Right cardiac atrium (tissue), 5 donors: ENCODE measurements around the gene CYTH1. TPM values are rescaled to one million over a fixed set of nuclear protein-coding genes. Genes with fewer than 3 reads are reported as not detected.
A peak's percentile ranks its signal among the peaks of the same experiment; 100 is the strongest.

Source experiments
- ATAC-seq, 2 donors: fragments of 200-7000 bp; cut with Tn5 transposase; one replicate each; pipeline versions ENCODE4 v1.8.0 to v1.9.1; 2020; ENCODE audit warnings: moderate library complexity in 2 of 2, mild to moderate bottlenecking in 1 of 2
- DNase-seq, 3 donors: peaks; one replicate each; pipeline ENCODE4 v3.0.0-alpha.2; 2020
- H3K27ac ChIP-seq: one replicate; pipeline ENCODE4 v1.5.1; 2013; ENCODE audit warnings: mild to moderate bottlenecking, low read length, control low read depth, moderate library complexity
- H3K27me3 ChIP-seq: one replicate; pipeline ENCODE4 v1.6.1; 2013; ENCODE audit not compliant: control insufficient read depth, insufficient read depth
- H3K4me1 ChIP-seq: one replicate; pipeline ENCODE4 v1.6.1; 2013; ENCODE audit warnings: low read length; ENCODE audit not compliant: control insufficient read depth, insufficient read depth
- H3K4me3 ChIP-seq: one replicate; pipeline ENCODE4 v1.5.1; 2013; ENCODE audit warnings: low read length, control low read depth
- H3K9me3 ChIP-seq: one replicate; pipeline ENCODE4 v1.6.1; 2013; ENCODE audit warnings: low read length; ENCODE audit not compliant: control insufficient read depth
- WGBS: extraction: QIAGEN DNeasy Blood & Tissue Kit; methylation state at CpG from one replicate; pipeline ENCODE4 v1.1.7; 2013; 5-methylcytosine and 5-hydroxymethylcytosine counted together
- intact Hi-C, 4 donors: fragments of 100-400 bp; cut with DNase I; formaldehyde crosslinking; loops; one replicate each; pipeline versions ENCODE4 v1.11.0 to v1.14.0; 2022 to 2023
- polyA plus RNA-seq: library from polyadenylated mRNA; stranded (reverse); fragments of 200-250 nt; gene quantifications from one replicate; pipeline ENCODE4 v1.2.3, GENCODE V29; 2013
- total RNA-seq, 4 donors: library from RNA; stranded (reverse); fragmentation: NEBNext Ultra II Directional; extraction: Animal tissue kit (Norgen Biotek cat#: 25700); gene quantifications; one replicate each; pipeline ENCODE4 v1.2.1, GENCODE V29; 2021
- donor health status: healthy with polysubstance abuse.
- donor health status: DM: no; HTN: yes; CAD: no.
- donor health status: DM: no; HTN: no; CAD: no.
- donor health status: DM: no; HTN: yes; CAD: no; lungs with severe emphysema.
- donor health status: DM: yes; HTN: yes; CAD: no.

CYTH1 gene
- total and polyA plus RNA-seq, 5 donors: 22.5 to 39.1 (median 36.0) TPM

DNA sequence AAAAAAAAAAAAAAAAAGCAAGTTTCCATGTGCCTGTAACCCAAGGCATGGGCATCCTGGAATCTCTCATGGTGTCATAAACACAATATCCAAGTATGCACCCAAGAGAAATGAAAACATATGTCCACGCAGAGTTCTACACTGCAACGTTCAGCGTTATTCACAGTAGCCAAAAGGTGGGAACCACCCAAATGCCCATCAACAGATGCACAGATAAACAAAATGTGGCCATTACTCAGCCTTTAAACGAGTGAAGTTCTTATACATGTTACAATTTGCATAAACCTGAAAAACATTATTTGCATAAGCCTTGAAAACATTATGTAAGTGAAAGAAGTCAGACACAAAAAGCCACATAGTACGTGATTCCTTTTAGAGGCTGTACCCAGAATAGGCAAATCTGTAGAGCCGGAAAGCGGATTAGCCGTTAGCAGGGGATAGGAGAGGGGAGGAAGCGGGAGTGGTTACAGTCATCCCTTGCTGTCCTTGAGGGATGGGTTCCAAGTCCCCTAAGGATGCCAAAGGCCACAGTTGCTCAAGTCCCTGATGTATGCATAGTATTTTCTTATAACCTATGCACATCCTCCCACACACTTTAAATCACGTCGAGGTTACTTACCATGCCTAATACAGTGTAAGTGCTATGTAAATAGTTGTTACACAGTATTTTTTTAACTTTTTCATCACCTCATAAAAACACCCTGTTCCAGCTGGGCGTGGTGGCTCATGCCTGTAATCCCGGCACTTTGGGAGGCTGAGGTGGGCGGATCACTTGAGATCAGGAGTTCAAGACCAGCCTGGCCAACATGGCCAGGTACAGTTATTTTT, 157.5 kb downstream of the CYTH1 start:
- DNase-seq (peak in 1 of 3 donors; percentile 7), ATAC-seq (peak in 1 of 2 donors; percentile 22)
- Histone ChIP-seq H3K4me3 (no peak overlapping the region), H3K4me1 (no peaks in the 10 kb centered on the region), H3K27ac (no peak overlapping the region), H3K27me3 (no peaks in the 10 kb centered on the region), H3K9me3 (no peaks in the 10 kb centered on the region)
- WGBS: 71% methylated on average over 14 of the region's 14 CpGs
- intact Hi-C loops: no loop called here

Other genes starting within 250 kb of the CYTH1 start
- gene DNAH17, start 204.9 kb downstream of the CYTH1 start, total RNA-seq: under 1 TPM in 3 of 4 donors, not detected in 1; 0.06 to 0.28 (median 0.20) TPM
- 0.18 TPM for gene DNAH17, start 204.9 kb downstream of the CYTH1 start, polyA plus RNA-seq
- gene USP36, start 58.5 kb upstream of the CYTH1 start, total RNA-seq: 10 to 100 TPM; 25.1 to 42.9 (median 29.0) TPM
- gene USP36, start 58.5 kb upstream of the CYTH1 start, polyA plus RNA-seq: 16.2 TPM
- gene CEP295NL, start 120.9 kb upstream of the CYTH1 start, total RNA-seq: 1 to 10 TPM in 2 of 4 donors, under 1 TPM in 2; 0.76 to 1.3 (median 1.0) TPM
- 0.57 TPM for gene CEP295NL, start 120.9 kb upstream of the CYTH1 start, polyA plus RNA-seq
- gene TIMP2, start 143.1 kb upstream of the CYTH1 start, total RNA-seq: 100 to 1,000 TPM; 153 to 183 (median 168) TPM
- 86.9 TPM for gene TIMP2, start 143.1 kb upstream of the CYTH1 start, polyA plus RNA-seq
- gene LGALS3BP, start 197.7 kb upstream of the CYTH1 start, total RNA-seq: 100 to 1,000 TPM; 439 to 581 (median 506) TPM
- gene LGALS3BP, start 197.7 kb upstream of the CYTH1 start, polyA plus RNA-seq: 397 TPM
- gene CANT1, start 227.5 kb upstream of the CYTH1 start, total RNA-seq: 10 to 100 TPM; 28.1 to 38.8 (median 33.3) TPM
- gene CANT1, start 227.5 kb upstream of the CYTH1 start, polyA plus RNA-seq: 13.6 TPM
- gene C1QTNF1, start 241.9 kb upstream of the CYTH1 start, total RNA-seq: 100 to 1,000 TPM; 232 to 655 (median 355) TPM
- gene C1QTNF1, start 241.9 kb upstream of the CYTH1 start, polyA plus RNA-seq: 286 TPM